ENCODE measurements around the gene THSD1.
"Not testable (repeated sequence)": the region's sequence is repeated elsewhere in the genome, so short reads cannot be mapped to it uniquely, and the experiment has no call there.

Gene THSD1

DNA sequence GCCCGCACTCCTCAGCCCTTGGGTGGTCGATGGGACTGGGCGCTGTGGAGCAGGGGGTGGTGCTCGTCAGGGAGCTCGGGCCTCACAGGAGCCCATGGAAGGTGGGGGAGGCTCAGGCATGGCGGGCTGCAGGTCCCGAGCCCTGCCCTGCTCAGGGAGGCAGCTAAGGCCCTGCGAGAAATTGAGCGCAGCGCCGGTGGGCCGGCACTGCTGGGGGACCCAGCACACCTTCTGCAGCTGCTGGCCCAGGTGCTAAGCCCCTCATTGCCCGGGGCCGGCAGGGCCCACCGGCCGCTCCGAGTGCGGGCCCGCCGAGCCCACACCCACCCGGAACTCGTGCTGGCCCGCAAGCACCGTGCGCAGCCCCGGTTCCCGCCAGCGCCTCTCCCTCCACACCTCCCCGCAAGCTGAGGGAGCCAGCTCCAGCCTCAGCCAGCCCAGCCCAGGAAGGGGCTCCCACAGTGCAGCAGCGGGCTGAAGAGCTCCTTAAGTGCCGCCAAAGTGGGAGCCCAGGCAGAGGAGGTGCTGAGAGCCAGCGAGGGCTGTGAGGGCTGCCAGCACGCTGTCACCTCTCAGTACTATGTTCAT lies 2.2 kb upstream of the THSD1 start:
- not testable (repeated sequence) for DNase-seq (ENCODE audit: low spot score)

DNA sequence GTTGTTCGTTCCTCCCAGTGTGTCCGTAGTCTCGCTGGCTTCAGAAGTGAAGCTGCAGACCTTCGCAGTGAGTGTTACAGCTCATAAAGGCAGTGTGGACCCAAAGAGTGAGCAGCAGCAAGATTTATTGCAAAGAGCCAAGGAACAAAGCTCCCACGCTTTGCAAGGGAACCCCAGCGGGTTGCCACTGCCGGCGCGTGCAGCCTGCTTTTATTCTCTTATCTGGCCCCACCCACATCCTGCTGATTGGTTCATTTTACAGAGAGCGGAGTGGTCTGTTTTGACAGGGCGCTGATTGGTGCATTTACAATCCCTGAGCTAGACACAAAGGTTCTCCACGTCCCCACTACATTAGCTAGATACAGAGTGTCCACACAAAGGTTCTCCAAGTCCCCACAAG lies 1.5 kb upstream of the THSD1 start:
- DNase-seq (ENCODE audit: low spot score) = not testable (repeated sequence)

DNA sequence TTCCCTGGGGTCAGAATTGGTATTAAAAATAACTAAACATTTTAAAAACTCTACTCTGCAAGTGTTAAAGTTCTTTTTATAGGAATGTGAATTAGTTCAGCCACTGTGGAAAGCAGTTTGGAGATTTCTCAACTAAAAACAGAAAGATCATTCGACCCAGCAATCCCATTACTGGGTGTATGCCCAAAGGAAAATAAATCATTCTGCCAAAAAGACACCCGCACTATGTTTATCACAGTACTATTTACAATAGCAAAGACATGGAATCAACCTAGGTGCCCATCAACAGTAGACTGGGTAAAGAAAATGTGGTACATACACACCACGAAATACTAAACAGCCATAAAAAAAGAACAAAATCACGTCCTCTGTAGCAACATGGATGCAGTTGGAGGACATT lies 657 bp upstream of the THSD1 start:
- no peak for DNase-seq (ENCODE audit: low spot score)

DNA sequence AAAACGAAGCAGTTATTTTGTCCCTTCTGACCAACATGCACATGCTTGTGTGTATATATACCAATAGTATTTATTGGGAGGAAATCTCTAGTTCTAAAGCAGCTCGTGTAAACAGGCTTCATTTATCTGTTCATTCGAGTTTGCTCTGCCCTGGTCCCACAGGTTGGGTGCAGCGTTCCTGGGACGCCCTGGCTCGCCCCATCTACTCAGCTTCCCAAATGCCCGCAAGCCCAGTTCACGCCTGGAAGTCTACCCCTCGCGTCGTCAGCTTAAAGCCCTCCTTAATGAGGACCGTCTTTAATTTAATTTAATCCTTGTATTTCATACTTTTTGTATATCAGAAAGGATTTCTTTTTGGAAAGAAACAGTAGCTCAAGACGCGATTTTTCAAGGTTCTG lies 604 bp downstream of the THSD1 start:
- DNase-seq (ENCODE audit: low spot score) = no peak

DNA sequence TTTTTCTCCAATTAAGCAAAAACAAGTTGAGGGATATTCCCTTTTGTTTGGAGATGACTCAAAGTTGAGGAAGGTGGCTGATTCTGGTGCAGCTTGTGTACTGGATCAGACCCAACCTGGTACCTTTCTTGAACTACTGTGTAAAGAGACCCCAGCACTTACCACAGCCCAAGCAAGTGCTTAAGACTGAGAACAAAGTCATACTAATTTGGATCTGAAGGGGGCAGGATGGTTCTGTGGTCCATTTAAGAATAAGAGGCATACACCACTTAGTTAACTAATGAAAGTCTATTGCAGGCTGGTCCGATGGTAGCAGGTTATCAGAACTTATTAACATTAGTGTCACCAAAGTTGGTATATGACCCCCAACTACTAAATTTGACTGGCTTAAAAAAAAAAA lies 6.3 kb downstream of the THSD1 start:
- no peak for DNase-seq (ENCODE audit: low spot score)

DNA sequence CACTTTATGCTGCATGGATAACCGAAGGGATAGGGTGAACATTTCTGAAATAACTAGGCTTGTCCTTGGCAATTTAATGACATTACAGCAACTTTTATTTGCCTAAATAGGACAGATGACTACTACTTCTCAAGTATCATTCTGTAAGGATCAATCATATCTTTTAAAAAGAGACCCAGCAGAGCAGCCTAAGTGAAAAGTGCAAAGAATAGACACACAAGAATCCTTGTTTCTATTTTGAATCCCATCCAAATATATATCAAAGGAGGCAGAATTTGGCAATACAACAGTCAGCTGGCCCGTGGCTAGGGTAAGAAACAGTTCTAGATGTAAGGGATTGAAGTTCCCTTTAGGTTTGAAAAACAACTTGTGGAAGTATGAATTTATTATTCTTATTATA lies 6.9 kb downstream of the THSD1 start:
- no peak for DNase-seq (ENCODE audit: low spot score)

DNA sequence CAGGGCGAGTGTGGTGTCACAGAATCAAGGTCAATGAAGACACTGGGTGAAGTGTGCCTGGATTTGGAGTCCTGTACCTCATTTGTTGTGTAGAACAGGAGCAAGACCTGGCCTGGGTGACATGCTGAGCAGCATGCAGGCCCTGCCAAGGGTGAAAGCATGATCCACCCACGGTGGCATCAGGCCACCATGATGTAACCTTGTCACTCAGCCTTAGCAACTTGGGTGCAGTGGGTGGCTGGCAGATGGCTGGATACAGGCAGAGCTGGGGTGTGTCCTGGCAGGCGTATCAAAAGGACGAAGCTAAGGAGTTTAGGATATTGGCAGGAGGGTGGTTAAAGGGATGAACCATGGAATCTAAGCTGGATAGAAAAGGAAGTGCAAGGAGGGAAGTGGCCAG lies 10.3 kb downstream of the THSD1 start:
- no peak for DNase-seq (ENCODE audit: low spot score)

DNA sequence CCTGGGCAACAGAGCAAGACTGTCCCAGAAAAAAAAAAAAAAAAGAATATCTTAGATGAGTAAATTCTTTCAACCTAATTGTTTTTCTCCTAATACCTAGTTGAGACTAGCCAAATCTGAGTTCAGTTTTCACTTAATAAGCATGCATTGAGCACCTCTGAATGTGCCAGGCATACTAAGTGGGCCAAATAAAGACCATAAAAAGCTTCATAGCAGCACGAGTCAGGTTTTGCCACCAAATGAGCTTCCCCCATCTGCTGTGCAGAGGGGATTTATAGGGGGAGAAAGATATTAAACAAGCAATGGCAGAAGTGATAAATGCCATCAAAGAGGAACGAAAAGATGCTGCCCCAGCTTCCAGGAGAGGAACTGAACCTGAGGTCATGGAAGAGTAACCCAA lies 11.4 kb downstream of the THSD1 start:
- no peak for DNase-seq (ENCODE audit: low spot score)

DNA sequence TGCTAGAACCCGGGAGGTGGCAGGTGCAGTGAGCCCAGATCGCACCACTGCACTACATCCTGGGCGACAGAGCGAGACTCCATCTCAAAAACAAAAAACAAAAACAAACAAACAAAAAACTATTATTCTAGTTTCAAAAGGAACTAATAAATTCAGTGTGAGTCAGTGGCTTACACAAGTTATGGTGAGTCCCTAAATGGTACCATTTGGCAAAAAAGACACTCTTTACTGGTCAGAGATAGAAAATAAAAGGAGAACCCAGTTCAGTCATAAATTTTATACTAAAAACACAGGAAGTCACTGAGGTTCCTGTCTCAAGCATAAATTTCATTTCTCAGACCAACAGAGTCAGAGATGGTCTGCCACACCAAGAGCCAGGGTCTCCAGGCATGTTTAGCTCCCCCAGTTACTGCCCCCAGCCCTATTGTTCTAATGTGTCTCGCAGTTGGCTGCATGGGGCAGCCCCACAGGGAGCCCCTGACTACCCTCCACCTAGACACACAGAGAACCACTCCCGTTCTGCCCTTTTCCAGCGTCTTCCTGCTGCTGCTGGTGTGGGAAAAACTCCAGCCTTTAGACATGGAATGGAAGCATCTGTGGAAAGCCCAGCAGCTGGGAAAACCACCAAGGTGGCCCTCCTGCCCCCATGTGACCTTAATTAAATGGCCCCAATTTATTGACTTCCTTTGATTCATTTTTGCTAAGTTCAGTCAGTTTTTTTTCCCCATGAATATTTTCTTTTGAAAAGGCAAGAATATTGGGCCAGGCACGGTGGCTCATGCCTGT lies 12.2 kb downstream of the THSD1 start:
- DNase-seq (ENCODE audit: low spot score) = no peak

DNA sequence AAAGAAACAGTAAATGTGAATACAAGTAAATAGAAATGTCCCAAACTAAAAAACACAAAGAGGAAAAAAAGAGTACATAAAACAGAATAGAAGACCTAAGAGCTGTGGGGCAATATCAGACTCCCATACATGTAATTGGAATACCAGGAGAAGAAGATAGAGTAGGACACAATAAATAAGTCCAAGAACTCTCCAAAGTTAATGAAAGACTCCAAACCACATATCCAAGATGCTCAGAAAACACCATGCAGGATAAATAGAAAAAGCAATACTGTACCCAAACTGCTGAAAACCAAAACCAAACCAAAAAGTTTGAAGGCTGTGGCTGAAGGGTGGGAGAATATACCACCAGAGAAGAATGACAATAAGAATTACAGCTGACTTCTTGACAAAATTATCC lies 18.3 kb downstream of the THSD1 start:
- no peak for DNase-seq (ENCODE audit: low spot score)

DNA sequence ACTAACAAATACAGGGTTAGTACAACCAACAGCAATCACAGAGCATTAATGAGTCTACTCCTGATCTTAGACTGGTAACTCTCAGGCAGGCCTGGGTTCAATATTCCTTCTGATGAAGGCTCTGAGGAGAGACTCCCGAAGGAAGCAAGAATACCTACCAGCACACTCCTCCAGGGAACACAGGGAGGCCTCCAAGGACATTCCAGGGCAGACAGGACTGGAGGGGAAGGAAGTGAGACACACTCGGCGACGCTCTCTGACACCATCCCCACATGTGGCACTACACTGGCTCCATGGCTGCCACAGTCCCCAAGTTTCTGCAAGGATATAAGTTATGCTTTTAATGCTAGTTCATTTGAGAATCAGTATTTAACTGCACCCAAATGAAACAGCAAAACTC lies 20.1 kb downstream of the THSD1 start:
- DNase-seq (ENCODE audit: low spot score) = no peak

DNA sequence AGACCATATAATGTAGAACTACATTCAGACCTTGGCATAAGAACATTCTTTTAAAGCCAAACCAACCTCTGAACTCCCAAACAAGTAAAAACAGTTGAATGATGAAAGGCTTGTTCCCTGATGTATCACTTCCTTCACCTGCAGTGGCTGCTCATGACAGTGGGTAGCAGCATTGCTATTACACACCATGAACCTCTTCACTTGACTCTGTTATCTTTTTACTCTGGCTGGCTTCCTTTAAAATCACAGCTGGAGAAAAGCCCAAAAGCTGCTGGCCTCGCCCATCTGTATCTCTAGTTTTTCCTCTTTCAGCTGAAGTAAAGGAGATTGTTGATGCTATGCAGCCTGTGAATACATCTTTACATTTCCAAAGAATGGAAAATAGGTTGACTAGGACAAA lies 22.6 kb downstream of the THSD1 start:
- DNase-seq (ENCODE audit: low spot score) = no peak

DNA sequence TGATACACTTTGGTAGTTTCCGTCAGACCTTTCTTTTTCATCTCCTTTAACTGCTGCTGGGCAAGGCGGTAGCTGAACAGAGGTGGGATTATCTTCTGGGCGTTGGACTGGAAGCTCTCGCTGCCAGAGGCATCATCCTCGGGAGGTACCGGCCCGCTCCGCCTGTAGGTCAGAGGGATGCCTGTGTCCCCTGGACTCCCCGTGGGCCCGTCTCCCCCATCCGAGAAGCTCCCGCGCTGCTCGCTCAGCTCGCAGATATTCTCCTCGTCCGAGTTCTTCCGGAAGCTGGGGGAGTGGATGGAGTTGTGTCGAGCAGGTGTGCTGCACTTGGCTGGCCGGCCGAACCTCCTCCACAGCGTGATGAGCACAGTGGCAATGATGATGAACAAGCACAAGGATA lies 27.7 kb downstream of the THSD1 start:
- DNase-seq (ENCODE audit: low spot score) = no peak

DNA sequence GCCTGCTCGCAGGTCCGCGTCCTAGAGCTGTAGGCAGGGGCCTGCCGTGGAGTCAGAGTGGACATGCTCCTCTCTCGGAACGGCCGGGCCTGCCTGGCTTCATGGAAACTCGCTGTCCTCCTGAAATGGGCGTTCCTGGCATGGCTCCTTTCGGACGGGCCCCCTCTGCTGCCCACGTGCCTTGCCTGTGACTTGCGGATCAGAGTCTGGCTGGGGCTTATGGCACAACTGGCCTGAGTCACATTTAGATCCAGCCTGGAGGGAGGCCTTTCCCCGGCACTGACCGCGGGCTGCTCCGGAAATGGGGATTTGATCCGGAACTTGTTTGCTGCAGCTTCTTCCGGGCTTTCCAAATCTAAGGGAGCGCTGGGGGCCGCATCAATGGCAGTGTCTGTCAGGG lies 28.1 kb downstream of the THSD1 start:
- DNase-seq (ENCODE audit: low spot score) = no peak

DNA sequence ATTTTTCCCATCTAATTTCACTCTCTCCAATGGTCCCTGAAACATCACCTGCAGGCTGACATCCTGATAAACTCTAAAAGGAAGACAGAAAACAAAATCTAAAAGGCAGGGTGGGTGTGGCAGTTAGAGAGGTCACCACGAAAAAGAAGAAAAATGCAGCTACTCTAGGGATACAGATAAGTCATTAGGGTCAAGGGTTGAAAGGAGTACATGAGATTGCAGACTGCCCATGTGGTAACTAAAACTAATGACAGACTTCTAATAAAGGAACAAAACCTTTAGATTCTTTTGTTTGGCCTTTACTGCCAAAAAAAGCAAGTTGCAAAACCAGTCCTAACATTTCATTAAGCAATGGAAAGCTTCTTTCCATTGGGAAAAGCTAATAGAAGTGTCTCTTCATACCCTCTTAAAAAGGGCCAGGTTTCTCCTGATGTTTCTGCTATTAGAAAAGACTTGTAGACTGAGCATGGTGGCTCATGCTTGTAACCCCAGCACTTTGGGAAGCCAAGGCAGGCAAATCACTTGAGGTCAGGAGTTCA lies 31.0 kb downstream of the THSD1 start:
- no peak for DNase-seq (ENCODE audit: low spot score)

DNA sequence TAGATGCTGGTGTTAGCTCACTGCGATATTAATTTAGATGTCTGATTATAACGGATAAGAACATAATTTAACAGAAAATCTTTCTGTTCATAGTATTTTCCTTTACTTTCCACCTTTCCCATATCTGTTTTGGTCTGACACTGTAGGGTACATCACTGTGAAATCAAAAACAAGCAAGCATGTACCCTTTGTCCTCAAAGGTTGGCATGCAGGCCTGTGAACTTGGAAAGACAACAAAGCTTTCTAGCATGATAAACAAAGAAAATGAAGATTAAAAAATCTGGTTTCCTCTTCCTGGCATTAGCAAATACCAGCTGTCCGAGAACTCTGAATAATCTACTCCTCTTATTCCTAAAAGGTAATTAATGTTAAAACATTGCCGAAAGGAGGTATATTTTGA lies 31.6 kb downstream of the THSD1 start:
- no peak for DNase-seq (ENCODE audit: low spot score)

DNA sequence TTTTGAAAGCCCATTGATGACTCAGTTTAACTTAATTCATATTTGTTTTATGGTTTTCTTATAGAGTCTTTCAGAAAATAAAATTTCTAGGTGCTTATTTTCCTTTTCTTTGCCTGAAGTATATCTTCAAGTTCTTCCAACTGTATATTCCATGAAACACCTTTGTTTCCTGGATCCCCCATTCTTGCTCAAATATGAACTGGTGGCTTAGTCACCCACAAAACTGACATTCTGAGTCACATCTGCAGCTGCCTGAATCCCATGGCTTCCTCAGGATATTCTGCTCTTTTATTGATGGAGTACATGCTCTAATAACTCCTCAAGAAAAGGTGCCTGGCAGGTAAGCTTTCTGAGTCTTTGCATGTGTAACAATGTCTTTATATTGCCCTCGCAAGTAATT lies 32.7 kb downstream of the THSD1 start:
- not testable (repeated sequence) for DNase-seq (ENCODE audit: low spot score)

DNA sequence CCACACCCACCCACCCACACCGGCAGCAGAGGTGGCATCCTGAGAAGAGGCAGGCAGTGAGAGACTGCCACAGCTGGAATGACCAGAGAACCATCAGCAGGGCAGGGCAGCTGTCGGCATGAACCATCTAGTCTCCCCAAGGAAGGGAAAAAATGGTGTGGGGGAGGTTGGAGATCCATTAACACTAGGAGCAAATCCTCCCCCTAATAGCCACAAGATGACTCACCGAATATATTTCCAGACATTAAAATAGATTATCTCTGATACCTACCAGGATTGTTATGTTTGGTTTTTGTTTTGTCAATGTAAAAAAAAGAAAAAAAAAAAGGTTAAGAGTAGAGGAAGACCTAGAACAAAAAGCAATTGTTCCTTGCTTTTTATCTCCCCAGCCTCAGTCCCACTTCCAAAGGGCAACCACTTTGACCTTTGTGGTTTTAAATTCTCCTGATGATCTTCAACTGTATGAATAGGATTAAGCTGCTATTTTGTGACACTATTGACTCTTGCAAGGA lies 34.2 kb downstream of the THSD1 start:
- peak; percentile 24 for DNase-seq (ENCODE audit: low spot score)

DNA sequence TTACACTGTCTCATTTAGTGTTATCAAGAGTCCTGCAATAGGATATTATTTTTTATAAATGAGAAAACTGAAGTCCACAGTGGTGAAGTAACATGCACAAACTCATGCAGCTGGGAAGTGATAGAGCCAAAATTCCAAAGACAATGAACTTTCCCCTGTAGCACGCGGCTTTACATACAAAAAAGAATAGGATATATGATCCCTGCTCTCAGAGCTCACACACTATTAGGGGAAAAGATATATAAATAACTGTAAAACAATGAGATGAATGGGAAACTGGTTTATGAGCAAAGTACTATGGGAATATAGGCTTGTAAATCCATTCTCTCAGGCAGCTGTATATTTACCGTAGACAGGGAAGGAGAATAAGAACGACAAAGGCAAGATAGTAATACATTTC lies 39.7 kb downstream of the THSD1 start:
- no peak for DNase-seq (ENCODE audit: low spot score)

DNA sequence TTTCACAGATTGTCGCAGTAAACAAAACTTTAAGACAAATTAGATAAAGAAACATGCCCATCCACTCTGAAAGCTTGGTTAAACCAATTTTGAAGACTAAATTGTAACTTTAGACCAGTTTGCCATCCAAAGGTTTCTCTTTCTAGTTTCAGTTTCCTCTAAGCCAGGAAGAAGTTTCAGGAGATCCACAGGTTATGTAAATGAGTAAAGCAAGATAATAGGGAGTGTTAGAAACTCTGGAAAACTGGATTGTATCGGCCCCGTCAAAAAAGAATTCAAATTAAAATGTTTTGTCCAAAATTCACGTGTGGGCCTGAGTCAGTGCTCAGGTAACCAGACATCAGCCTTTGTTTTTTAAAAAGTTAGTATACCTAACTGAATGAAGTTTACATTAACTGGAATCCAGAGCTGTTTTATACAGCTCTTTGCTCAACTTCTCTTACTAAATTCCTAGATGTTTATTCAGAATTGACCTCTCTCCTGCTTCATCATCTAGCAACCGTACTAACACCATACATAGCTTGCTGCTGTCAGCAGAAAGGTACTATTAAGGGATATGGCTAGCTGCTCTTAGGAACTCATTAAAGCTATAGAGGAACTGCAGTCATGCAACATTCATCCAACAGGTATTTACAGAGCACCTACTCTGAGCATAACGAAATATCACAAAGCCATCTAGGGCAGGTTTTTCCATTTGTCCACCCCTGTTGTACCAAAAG lies 43.6 kb downstream of the THSD1 start:
- DNase-seq (ENCODE audit: low spot score) = not testable (repeated sequence)

DNA sequence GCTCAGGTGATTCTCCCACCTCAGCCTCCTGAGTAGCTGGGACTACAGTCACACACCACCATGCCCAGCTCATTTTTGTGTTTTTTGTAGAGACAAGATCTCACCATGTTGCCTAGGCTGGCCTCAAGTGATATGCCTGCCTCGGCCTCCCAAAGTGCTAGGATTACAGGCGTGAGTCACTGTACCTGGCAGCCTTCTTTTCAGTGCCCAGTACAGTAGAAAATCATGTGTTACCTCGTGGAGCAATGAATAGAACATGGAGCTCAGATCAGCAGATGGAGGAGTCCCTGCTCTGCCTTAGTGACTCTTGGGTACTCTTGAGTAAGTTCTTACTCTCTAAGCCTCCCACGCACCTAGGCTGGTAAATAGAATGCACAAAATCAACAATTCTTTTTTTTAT lies 44.7 kb downstream of the THSD1 start:
- no peak for DNase-seq (ENCODE audit: low spot score)

DNA sequence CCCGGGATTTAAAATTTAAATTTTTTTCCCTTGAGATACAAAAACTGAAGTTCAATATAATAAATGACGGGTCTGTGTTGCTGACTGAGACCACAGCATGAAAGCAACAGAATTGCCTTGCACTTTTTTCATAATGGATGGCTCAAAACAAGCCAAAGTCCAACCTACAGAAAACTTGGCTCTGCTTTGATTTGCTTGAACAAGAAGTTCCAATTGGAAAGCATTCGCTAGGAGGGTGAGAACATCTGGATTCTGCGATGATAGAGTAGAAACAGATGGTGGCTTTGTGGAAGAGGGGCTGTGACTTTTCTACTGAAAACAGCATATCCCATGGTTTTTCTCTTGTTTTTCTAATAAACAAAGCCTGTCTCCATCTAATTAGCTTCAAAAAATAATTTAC lies 46.4 kb downstream of the THSD1 start:
- DNase-seq (ENCODE audit: low spot score) = no peak

DNA sequence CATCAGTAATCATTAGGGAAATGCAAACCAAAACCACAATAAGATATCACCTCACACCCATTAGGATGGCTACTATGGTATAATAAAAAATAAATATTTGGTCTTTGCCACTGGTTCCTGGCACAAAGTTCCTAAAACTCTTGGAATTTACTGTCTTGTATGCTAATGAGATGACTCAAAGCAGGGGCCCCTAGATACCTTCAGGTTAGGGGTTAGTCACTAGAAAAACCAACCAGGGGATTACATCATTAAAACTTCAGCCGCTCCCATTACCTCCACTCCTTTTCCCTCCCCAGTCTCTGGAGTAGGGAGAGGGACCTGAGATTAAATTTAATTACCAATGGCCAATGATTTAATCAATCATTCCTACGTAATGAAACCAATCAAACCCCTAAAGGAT lies 49.6 kb downstream of the THSD1 start:
- no peak for DNase-seq (ENCODE audit: low spot score)
